Keratinocyte (primary cell): ENCODE results near the gene ASTN1. TPM values are rescaled to one million over a fixed set of nuclear protein-coding genes. Genes with fewer than 3 reads are reported as not detected.

Source experiments
- DNase-seq: peaks from one replicate; pipeline ENCODE4 v3.0.0-alpha.2; 2011; ENCODE audit warnings: low read depth, missing footprints, low spot score
- FAIRE-seq: peaks from 2 replicates; lab custom pipeline; 2011; peaks lifted over from hg19 to GRCh38; lab: Jason Lieb, UNC
- H2AFZ ChIP-seq: 2 replicates; pipeline ENCODE4 v1.6.0; 2012; ENCODE audit warnings: low read length, control low read depth, inconsistent platforms; ENCODE audit not compliant: control insufficient read depth
- H3K27ac ChIP-seq: 2 replicates; pipeline ENCODE4 v1.5.1; 2011; ENCODE audit warnings: low read length; ENCODE audit not compliant: control insufficient read depth, insufficient read depth
- H3K27me3 ChIP-seq: 3 replicates; pipeline ENCODE4 v1.6.0; 2011; ENCODE audit warnings: low read length; ENCODE audit not compliant: control insufficient read depth, insufficient read depth; ENCODE audit errors: extremely low read depth
- H3K36me3 ChIP-seq, 2 experiments: 2 replicates in 1 of 2; 3 replicates in 1 of 2; pipeline ENCODE4 v1.5.1; 2011; ENCODE audit warnings: low read length in 2 of 2, mild to moderate bottlenecking in 1 of 2; ENCODE audit not compliant: control insufficient read depth in 2 of 2, insufficient read depth in 2 of 2; ENCODE audit errors: extremely low read depth in 1 of 2
- H3K4me1 ChIP-seq: 3 replicates; pipeline ENCODE4 v1.5.1; 2011; ENCODE audit warnings: low read length; ENCODE audit not compliant: control insufficient read depth, insufficient read depth; ENCODE audit errors: extremely low read depth
- H3K4me2 ChIP-seq: 3 replicates; pipeline ENCODE4 v1.6.0; 2011; ENCODE audit warnings: low read depth, low read length; ENCODE audit not compliant: control insufficient read depth, insufficient read depth; ENCODE audit errors: extremely low read depth
- H3K4me3 ChIP-seq, 3 experiments: fragments of 200-600 bp in 1 of 3; sonication (generic) in 1 of 3; 2 replicates in 2 of 3; 3 replicates in 1 of 3; pipeline ENCODE4 v1.5.1; 2011 to 2016; ENCODE audit warnings: low read length in 3 of 3, mild to moderate bottlenecking in 3 of 3, control low read depth in 2 of 3, inconsistent platforms in 1 of 3, low read depth in 1 of 3, mixed read lengths in 1 of 3, mixed run types in 1 of 3, moderate library complexity in 1 of 3; ENCODE audit not compliant: control insufficient read depth in 2 of 3, insufficient read depth in 2 of 3; ENCODE audit errors: extremely low read depth in 1 of 3
- H3K79me2 ChIP-seq: 2 replicates; pipeline ENCODE4 v1.6.0; 2012; ENCODE audit warnings: low read length; ENCODE audit not compliant: control insufficient read depth, insufficient read depth
- H3K9ac ChIP-seq: 3 replicates; pipeline ENCODE4 v1.6.0; 2011; ENCODE audit warnings: low read length; ENCODE audit not compliant: control insufficient read depth, insufficient read depth; ENCODE audit errors: extremely low read depth
- H3K9me1 ChIP-seq: 3 replicates; pipeline ENCODE4 v1.6.0; 2011; ENCODE audit warnings: low read length; ENCODE audit not compliant: control insufficient read depth, insufficient read depth; ENCODE audit errors: extremely low read depth
- H3K9me3 ChIP-seq: 2 replicates; pipeline ENCODE4 v1.5.1; 2012; ENCODE audit warnings: low read depth, low read length; ENCODE audit not compliant: control insufficient read depth
- H4K20me1 ChIP-seq: 3 replicates; pipeline ENCODE4 v1.6.0; 2011; ENCODE audit warnings: low read length; ENCODE audit not compliant: control insufficient read depth, insufficient read depth; ENCODE audit errors: extremely low read depth
- CTCF ChIP-seq, 3 experiments: IDR thresholded peaks in 1 of 3; conservative IDR thresholded peaks in 1 of 3; optimal IDR thresholded peaks in 1 of 3; 2 replicates in 2 of 3; 3 replicates in 1 of 3; pipeline versions ENCODE3 to v1.5.1; 2011; ENCODE audit warnings: low read length in 3 of 3, mild to moderate bottlenecking in 3 of 3, moderate library complexity in 2 of 3, control low read depth in 1 of 3, inconsistent platforms in 1 of 3; ENCODE audit not compliant: insufficient read depth in 2 of 3; ENCODE audit errors: extremely low read depth in 1 of 3
- EZH2 ChIP-seq: IDR thresholded peaks from one replicate; pipeline ENCODE4 v1.6.1; 2012; ENCODE audit warnings: inconsistent platforms, mild to moderate bottlenecking, low read length, moderate library complexity
- dilution Hi-C: fragments of 300-500 bp; cut with MboI; formaldehyde crosslinking; loops from one replicate; pipeline ENCODE4 v1.7.0; 2020; ENCODE audit warnings: low sequenced_read_pairs; ENCODE audit not compliant: extremely low pct_ligation_motif_present
- polyA plus RNA-seq, 5 experiments: library from polyadenylated mRNA; depleted of rRNA in 3 of 5; stranded (reverse) in 3 of 5; stranded (forward) in 1 of 5; unstranded in 1 of 5; fragments of >200 nt; gene quantifications; 1 replicate in 1 of 5; 2 replicates in 3 of 5; 3 replicates in 1 of 5; pipeline versions ENCODE4 v1.2.1 to v1.2.3, GENCODE V29; 2011 to 2012; ENCODE audit warnings: missing spikeins in 2 of 5, low read depth in 1 of 5, low replicate concordance in 1 of 5

ASTN1 gene
- polyA plus RNA-seq, 1 donor (not counting 4 experiments of a cell fraction or from before 2014, with no cell fraction given): 0.08 TPM

DNA sequence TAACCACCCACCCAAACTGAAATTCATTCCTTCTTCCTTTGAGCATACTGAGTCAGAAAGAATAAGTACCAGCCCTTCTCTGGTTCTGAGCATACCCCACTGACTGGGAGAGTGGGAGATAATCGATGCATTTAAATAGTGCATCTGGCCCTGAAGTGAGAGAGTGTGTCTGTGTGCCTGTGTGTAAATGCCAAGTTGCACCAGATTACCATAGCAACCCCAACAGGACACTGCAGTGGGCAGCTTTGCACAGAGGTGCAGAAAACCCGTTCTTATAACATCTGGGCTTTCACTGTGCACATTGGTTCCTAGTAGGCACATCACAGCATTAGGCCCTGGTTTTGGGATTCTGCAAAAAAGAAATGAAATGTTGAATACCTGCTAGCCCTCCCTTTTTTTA, 2.3 kb downstream of the ASTN1 start:
- Histone ChIP-seq H3K4me2 (no peak overlapping the region), H3K27ac (no peak overlapping the region), H3K79me2 (no peaks in the 10 kb centered on the region), H3K9me3 (no peaks in the 10 kb centered on the region), H3K36me3 (no peaks in the 10 kb centered on the region), H2AFZ (no peak overlapping the region), H3K9me1 (no peaks in the 10 kb centered on the region), H3K4me3 (no peak overlapping the region), H3K4me1 (no peaks in the 10 kb centered on the region), H4K20me1 (no peaks in the 10 kb centered on the region), H3K9ac (no peak overlapping the region), H3K27me3 (peaks cover 54% of the 10 kb centered on the region)
- FAIRE-seq (no peak), DNase-seq (no peak)
- dilution Hi-C loops: no loop called here
- TF ChIP-seq EZH2: no peak
- no peak for TF ChIP-seq CTCF (optimal IDR thresholded peaks at IDR 0.05 in 1 of 3, IDR thresholded peaks at IDR 0.05 in 1 of 3, conservative IDR thresholded peaks at IDR 0.05 in 1 of 3; ENCODE audit: extremely low read depth in 1 of 3, insufficient read depth in 2 of 3, low read length in 3 of 3)

- H3K4me2 ChIP-seq: no peak overlapping the region
- H3K79me2 ChIP-seq: no peaks in the 10 kb centered on the region
- H3K27me3 ChIP-seq: peaks cover 6% of the 10 kb centered on the region
- FAIRE-seq (no peak), DNase-seq (no peak)
- H3K9me1 ChIP-seq: no peaks in the 10 kb centered on the region
- H3K9me3 ChIP-seq: no peaks in the 10 kb centered on the region
- TF ChIP-seq CTCF (optimal IDR thresholded peaks at IDR 0.05 in 1 of 3, IDR thresholded peaks at IDR 0.05 in 1 of 3, conservative IDR thresholded peaks at IDR 0.05 in 1 of 3; ENCODE audit: extremely low read depth in 1 of 3, insufficient read depth in 2 of 3, low read length in 3 of 3) (no peak), EZH2 (no peak)
- H3K36me3 ChIP-seq: no peaks in the 10 kb centered on the region
- H3K27ac ChIP-seq: no peak overlapping the region
- dilution Hi-C loops: no loop called here
- H2AFZ ChIP-seq: no peak overlapping the region
- H3K4me3 ChIP-seq: no peak overlapping the region
- no peaks in the 10 kb centered on the region for H4K20me1 ChIP-seq
- no peaks in the 10 kb centered on the region for H3K4me1 ChIP-seq
- no peak overlapping the region for H3K9ac ChIP-seq
Observed at GRCh38 chr1:177146499-177146898, 18.0 kb downstream of the ASTN1 start.
